ENCODE measurements around the gene CDH23.

Gene CDH23

GRCh38 chr10:71494476-71494875 lies 97.8 kb downstream of the CDH23 start:
- no peak for FAIRE-seq

DNA sequence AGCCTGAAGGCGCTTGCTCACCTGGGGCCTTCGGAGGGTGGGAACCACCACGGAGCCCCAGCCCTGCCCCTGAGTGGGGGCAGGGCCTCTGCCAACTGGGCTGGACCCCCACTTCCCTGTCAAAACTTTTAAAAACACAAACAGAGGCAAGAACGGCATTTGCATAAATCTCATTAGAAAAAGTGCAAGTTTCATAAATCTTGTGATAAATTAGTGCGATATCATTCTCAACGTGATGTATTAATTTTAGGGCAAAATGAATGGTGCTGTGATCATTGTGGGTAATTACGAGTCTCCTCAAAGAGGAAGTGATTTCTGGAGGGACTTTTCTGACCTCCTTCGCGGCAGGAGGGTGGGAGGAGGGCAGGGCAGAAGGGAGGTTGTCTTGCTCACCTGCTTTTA lies 98.3 kb downstream of the CDH23 start:
- FAIRE-seq: no peak

GRCh38 chr10:71496927-71497762 lies 100.4 kb downstream of the CDH23 start:
- no peak for FAIRE-seq

- FAIRE-seq: no peak
Measured at GRCh38 chr10:71497763-71498326, 101.1 kb downstream of the CDH23 start.

DNA sequence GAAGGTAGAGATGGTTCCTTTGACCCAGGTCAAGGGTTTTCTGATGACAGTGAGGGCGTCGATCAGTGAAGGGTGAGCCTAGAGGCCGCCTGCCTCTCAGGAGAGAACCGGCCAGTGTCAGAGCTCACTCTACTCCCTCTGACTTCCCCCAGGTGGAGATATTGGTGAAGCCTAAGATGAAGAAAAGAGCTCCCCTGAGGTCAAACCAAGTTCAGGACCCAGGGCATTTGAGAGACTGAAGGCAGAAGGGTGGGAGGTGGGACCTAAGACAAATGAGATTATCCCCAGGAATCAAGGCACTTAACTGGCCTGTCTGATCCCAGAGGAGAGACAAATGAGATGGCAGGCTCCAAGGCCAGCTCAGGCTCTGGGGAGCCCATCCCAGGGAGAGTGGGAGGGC lies 104.7 kb downstream of the CDH23 start:
- FAIRE-seq: no peak

DNA sequence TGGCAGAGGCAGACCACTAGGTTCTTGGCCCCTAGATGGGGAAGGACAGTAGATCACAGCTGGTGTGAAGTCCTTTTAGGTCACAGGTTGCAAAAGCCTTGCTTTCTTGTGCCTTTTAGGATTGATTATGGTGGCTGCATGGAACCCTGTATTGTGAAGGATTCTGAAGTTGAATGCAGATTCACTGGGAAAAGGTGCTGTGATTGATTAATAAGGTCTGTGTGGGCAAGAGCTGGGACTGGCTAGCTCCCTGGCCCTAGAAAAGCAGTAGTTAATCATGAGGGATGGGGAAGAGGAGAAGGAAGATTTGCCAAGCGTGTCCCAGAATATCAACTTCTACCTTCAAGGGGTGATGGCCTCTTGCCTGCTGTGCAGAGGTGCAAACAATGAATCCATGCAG lies 105.5 kb downstream of the CDH23 start:
- no peak for FAIRE-seq

- no peak for FAIRE-seq
Measured at GRCh38 chr10:71502851-71503250, 106.1 kb downstream of the CDH23 start.

- FAIRE-seq: no peak
Measured at GRCh38 chr10:71504168-71504567, 107.4 kb downstream of the CDH23 start.

DNA sequence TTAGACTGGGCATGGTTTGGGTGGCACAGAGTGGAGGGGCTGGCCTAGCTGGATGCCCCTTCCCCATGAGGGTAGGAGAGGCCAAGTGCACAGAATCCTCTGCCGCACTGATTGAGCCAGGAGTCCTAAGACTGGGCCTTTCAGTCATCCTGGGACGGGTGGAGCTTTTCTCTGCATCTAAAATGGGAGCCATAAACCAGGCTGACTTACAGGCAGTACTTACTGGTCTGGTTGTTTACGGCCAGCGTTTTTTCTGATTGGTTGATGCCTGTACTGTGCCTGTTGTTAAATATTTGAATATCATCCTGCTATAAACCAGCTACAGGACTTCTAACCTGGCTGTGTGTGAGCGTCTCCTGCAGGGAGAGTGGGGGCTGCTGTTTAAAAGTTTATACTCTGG lies 107.8 kb downstream of the CDH23 start:
- no peak for FAIRE-seq

DNA sequence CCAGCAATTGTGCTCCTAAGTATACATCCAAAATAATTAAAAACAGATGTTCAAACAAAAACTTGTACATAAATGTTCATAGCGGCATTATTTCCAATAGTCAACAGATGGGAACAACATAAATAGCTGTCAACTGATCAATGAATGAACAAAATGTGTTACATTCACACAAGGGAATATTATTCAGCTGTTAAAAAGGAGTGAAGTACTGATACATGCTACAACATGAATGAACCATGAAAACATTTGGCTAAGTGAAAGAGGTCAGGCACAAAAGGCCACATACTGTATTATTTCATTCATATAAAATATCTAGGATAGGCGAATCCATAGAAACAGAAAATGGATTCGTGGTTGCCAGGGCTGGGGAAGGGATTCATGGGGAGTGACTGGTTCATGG lies 109.1 kb downstream of the CDH23 start:
- no peak for FAIRE-seq

GRCh38 chr10:71509444-71509843 lies 112.7 kb downstream of the CDH23 start:
- no peak for FAIRE-seq

GRCh38 chr10:71511206-71511605 lies 114.5 kb downstream of the CDH23 start:
- FAIRE-seq: no peak

DNA sequence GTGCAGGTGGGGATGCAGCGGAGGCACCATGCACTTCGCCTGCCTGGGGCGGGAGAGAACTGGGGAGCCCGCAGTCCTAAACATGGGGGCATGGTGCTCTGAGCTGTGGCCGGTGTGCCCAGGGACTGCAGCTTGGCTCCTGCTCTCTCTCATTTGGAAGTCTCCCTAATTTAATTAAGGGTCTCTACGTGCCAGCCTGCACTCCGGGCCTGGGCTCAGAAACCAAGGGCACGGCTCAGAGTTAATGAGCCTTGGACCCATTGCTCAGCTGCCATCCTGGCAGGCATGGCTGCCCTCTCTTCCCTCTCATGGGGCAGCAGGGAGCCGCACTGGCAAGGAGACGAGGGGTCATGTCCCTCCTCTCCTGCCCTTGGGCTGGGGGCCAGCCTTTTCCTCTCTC lies 115.6 kb downstream of the CDH23 start:
- no peak for FAIRE-seq

GRCh38 chr10:71512761-71513539 lies 116.2 kb downstream of the CDH23 start:
- FAIRE-seq: no peak

GRCh38 chr10:71513540-71513853 lies 116.8 kb downstream of the CDH23 start:
- FAIRE-seq: no peak

- no peak for FAIRE-seq
Measured at GRCh38 chr10:71513936-71514335, 117.2 kb downstream of the CDH23 start.

DNA sequence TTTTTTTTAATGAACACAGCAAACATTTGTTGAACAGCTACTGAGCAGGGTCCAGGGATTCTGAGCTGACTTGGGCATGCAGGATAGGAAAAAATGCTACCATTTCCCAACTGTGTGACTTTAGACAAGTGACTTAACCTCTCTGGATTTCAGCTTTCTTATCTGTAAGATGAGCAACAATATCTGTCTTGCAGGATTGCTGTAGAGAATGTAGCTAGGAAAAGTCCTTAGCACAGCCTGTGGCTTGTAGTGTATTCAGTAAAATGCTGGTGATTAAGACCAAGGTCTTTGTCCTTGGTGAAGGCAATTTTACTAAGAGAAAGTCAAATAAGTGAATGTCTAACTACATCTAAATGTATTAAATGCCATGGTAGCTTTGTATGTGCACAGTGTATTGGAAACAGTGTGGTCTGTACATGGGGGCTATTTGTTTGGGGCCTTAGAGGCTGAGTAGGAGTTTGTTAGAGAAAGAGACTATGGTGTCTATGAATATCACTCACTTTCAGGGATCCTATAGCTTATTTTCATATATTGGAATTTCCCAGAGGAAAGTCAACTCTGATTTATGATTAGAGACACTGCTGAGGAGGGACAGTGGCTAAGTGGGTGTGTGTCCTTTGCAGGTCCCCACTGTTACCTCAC lies 118.9 kb downstream of the CDH23 start:
- FAIRE-seq: no peak

- FAIRE-seq: no peak
Measured at GRCh38 chr10:71516890-71517289, 120.2 kb downstream of the CDH23 start.

- no peak for FAIRE-seq
Measured at GRCh38 chr10:71517298-71518169, 120.8 kb downstream of the CDH23 start.

DNA sequence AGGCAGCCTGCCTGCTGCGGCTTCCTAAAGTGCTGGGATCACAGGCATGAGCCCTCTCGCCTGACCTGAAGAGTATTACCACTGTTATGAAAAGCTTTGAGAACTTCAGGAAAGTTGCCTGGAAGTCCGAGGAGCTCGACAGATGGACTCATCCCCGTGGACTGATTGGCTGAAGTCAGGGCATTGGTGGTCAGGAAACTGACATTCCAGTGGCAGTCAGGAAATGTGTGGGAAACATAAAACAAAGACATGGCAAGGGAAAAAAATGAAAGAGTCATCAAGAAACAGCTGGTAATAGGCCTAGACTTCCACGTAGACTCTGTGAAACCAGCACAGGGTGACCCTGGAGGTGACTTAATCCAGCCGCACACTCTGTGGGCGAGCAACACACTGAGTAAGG lies 123.3 kb downstream of the CDH23 start:
- no peak for FAIRE-seq

- no peak for FAIRE-seq
Measured at GRCh38 chr10:71521504-71522441, 125.1 kb downstream of the CDH23 start.
